Measurements from ENCODE around the gene SIPA1L3. TPM values are rescaled to one million over a fixed set of nuclear protein-coding genes. Genes with fewer than 3 reads are reported as not detected.

Gene SIPA1L3
- total RNA-seq, 1 donor from 2014 or later = 29.6 TPM

DNA sequence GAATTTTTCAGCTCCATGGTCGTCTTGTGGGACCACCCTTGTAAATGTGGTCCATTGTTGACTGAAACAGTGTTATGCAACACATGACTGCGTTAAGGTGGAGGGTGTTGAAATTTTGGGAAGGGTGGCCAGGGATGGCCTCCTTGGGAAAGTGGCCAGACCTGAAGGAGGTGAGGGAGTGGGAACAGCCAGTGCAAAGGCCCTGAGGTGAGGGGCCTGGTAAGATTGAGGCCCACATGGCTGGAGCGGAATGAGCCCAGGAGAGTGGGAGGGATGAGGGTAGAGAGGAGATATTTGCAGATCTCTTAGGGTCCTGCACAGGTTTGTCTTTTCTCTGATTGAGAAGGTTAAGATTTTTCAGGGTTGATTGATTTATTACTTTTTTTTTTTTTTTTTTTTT lies 18.2 kb downstream of the SIPA1L3 start:
- H3K9me3 Mint-ChIP-seq (ENCODE audit: unreplicated experiment) = no peaks in the 10 kb centered on the region
- no peaks in the 10 kb centered on the region for H3K36me3 Mint-ChIP-seq (ENCODE audit: low read depth, unreplicated experiment)
- peak overlapping the region; percentile 43 for H3K4me3 Mint-ChIP-seq (ENCODE audit: unreplicated experiment)
- TF ChIP-seq CTCF (IDR thresholded peaks at IDR 0.05; ENCODE audit: unreplicated experiment) = no peak
- peaks cover 8% of the 10 kb centered on the region for H3K4me1 Mint-ChIP-seq (ENCODE audit: unreplicated experiment)
- no peak overlapping the region for H3K27ac Mint-ChIP-seq (ENCODE audit: unreplicated experiment)
- DNase-seq (ENCODE audit: low spot score) = no peak
- peaks cover 5% of the 10 kb centered on the region for H3K27me3 Mint-ChIP-seq (ENCODE audit: unreplicated experiment)

- no peak overlapping the region for H3K27ac Mint-ChIP-seq (ENCODE audit: unreplicated experiment)
- H3K4me1 Mint-ChIP-seq (ENCODE audit: unreplicated experiment) = peaks cover 8% of the 10 kb centered on the region
- TF ChIP-seq CTCF (IDR thresholded peaks at IDR 0.05; ENCODE audit: unreplicated experiment) = no peak
Observed at GRCh38 chr19:37926255-37926654, 19.2 kb downstream of the SIPA1L3 start.

DNA sequence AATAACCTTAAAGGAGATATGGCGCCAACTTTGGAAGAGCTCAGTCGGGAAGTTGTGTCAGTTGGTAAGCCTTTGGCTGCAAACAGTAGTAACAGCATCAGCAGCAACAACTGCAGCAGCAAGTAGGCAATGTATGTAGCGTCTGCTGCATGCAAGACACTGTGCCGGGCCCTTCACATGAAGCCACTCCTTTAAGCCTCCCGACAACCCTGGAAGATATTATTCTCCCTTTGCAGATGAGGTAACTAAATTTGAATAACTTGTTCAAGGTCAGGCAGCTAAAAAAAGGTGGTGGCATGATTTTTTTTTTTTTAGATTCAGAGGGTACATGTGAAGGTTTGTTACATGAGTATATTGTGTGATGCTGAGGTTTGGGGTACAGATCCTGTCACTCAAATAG lies 19.7 kb downstream of the SIPA1L3 start:
- H3K27me3 Mint-ChIP-seq (ENCODE audit: unreplicated experiment) = peaks cover 2% of the 10 kb centered on the region
- no peak overlapping the region for H3K4me3 Mint-ChIP-seq (ENCODE audit: unreplicated experiment)
- no peaks in the 10 kb centered on the region for H3K36me3 Mint-ChIP-seq (ENCODE audit: low read depth, unreplicated experiment)
- H3K27ac Mint-ChIP-seq (ENCODE audit: unreplicated experiment) = no peak overlapping the region
- H3K9me3 Mint-ChIP-seq (ENCODE audit: unreplicated experiment) = no peaks in the 10 kb centered on the region
- no peak for DNase-seq (ENCODE audit: low spot score)
- no peak for TF ChIP-seq CTCF (IDR thresholded peaks at IDR 0.05; ENCODE audit: unreplicated experiment)
- peaks cover 10% of the 10 kb centered on the region for H3K4me1 Mint-ChIP-seq (ENCODE audit: unreplicated experiment)

More at GRCh38 chr19:37926255-37926654, 19.2 kb downstream of the SIPA1L3 start:
- Mint-ChIP-seq H3K9me3 (ENCODE audit: unreplicated experiment) (no peaks in the 10 kb centered on the region), H3K4me3 (ENCODE audit: unreplicated experiment) (no peak overlapping the region), H3K36me3 (ENCODE audit: low read depth, unreplicated experiment) (no peaks in the 10 kb centered on the region), H3K27me3 (ENCODE audit: unreplicated experiment) (peaks cover 3% of the 10 kb centered on the region)
- DNase-seq (ENCODE audit: low spot score) = no peak

DNA sequence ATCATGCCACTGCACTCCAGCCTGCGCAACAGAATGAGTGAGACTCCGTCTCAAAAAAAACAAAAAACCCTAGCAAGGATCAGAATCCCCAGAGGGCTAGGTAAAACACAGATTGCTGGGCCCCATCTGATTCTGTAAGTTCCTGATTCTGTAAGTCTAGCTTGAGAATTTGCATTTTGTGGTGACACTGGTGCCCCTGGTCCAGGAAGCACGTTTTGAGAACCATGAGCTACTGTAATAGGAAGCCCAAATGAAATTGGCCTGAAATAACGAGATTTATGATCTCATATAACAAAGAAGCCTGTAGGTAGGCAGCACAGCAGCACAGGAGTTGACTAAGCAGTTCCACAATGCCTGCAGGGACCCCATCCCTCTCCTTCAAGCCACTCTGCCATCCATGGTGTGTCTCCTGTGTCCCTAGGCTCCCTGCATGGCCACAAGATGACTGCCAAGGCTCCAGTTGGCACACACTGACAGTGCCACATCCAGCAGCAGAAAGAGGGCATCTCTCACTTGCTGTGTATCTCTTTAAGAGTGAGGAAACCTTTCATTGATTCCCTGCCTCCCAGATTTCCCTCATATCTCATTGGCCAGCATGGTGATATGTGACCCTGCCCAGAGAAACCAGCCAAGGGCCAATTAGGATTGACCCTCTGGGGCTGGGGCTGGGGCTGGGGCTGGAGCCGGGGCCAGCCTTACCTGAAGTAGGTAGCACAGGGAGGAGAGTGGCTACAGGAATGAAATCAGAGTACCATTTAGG lies 21.7 kb downstream of the SIPA1L3 start:
- no peak for TF ChIP-seq CTCF (IDR thresholded peaks at IDR 0.05; ENCODE audit: unreplicated experiment)
- Mint-ChIP-seq H3K9me3 (ENCODE audit: unreplicated experiment) (no peaks in the 10 kb centered on the region), H3K36me3 (ENCODE audit: low read depth, unreplicated experiment) (peaks cover 5% of the 10 kb centered on the region), H3K4me1 (ENCODE audit: unreplicated experiment) (peaks cover 20% of the 10 kb centered on the region), H3K4me3 (ENCODE audit: unreplicated experiment) (no peak overlapping the region), H3K27me3 (ENCODE audit: unreplicated experiment) (peaks cover 2% of the 10 kb centered on the region), H3K27ac (ENCODE audit: unreplicated experiment) (no peak overlapping the region)
- no peak for DNase-seq (ENCODE audit: low spot score)

- peaks cover 20% of the 10 kb centered on the region for H3K4me1 Mint-ChIP-seq (ENCODE audit: unreplicated experiment)
- no peak for DNase-seq (ENCODE audit: low spot score)
- peaks cover 2% of the 10 kb centered on the region for H3K27me3 Mint-ChIP-seq (ENCODE audit: unreplicated experiment)
- H3K4me3 Mint-ChIP-seq (ENCODE audit: unreplicated experiment) = no peak overlapping the region
- H3K9me3 Mint-ChIP-seq (ENCODE audit: unreplicated experiment) = no peaks in the 10 kb centered on the region
- no peak for TF ChIP-seq CTCF (IDR thresholded peaks at IDR 0.05; ENCODE audit: unreplicated experiment)
- H3K36me3 Mint-ChIP-seq (ENCODE audit: low read depth, unreplicated experiment) = peaks cover 5% of the 10 kb centered on the region
- H3K27ac Mint-ChIP-seq (ENCODE audit: unreplicated experiment) = no peak overlapping the region
Observed at GRCh38 chr19:37929355-37929923, 22.4 kb downstream of the SIPA1L3 start.

All from endothelial cell (in vitro differentiated cells).